OCI-LY3 (cell line): Measurements from ENCODE around the gene KHSRP.

Experiments used
- H2AFZ ChIP-seq: fragments of 200-600, 300-600 bp; shearing (Covaris generic); 2 replicates; pipeline ENCODE4 v1.6.0; 2014; ENCODE audit warnings: antibody characterized with exemption, low read depth, low read length
- H3K27ac ChIP-seq: fragments of 200-600, 300-600 bp; sonication (generic); 2 replicates; pipeline ENCODE4 v1.5.1; 2014; ENCODE audit warnings: mild to moderate bottlenecking, low read length, moderate library complexity, mixed read lengths
- H3K27me3 ChIP-seq: fragments of 200-600, 300-600 bp; sonication (generic); 2 replicates; pipeline ENCODE4 v1.6.1; 2014; ENCODE audit warnings: low read depth, low read length, mixed read lengths
- H3K36me3 ChIP-seq: fragments of 200-600, 300-600 bp; sonication (generic); replicated peaks from 2 replicates; pipeline ENCODE3; 2014; ENCODE audit warnings: low read depth, low read length, mixed read lengths
- H3K4me1 ChIP-seq: fragments of 300-600, 200-600 bp; sonication (generic); 2 replicates; pipeline ENCODE4 v1.6.1; 2014; ENCODE audit warnings: low read length, mixed read lengths
- H3K4me2 ChIP-seq: fragments of 200-600, 300-600 bp; sonication (generic); 2 replicates; pipeline ENCODE4 v1.6.1; 2014; ENCODE audit warnings: low read length, mixed read lengths
- H3K4me3 ChIP-seq: fragments of 300-600, 200-600 bp; sonication (generic); 2 replicates; pipeline ENCODE4 v1.5.1; 2014; ENCODE audit warnings: antibody characterized with exemption, mild to moderate bottlenecking, low read length, moderate library complexity
- H3K79me2 ChIP-seq: fragments of 300-600, 200-600 bp; shearing (Covaris generic); 2 replicates; pipeline ENCODE4 v1.6.1; 2014; ENCODE audit warnings: mild to moderate bottlenecking, low read length, mixed read lengths
- H3K9ac ChIP-seq: fragments of 300-600, 200-600 bp; shearing (Covaris generic); 2 replicates; pipeline ENCODE4 v1.6.0; 2014; ENCODE audit warnings: mild to moderate bottlenecking, low read length, moderate library complexity
- H3K9me3 ChIP-seq: fragments of 200-600, 300-600 bp; shearing (Covaris generic); 2 replicates; pipeline ENCODE4 v1.6.1; 2014; ENCODE audit warnings: low read length, mixed read lengths; ENCODE audit not compliant: insufficient read depth
- H4K20me1 ChIP-seq: fragments of 200-600, 300-600 bp; sonication (generic); 2 replicates; pipeline ENCODE4 v1.6.1; 2016; ENCODE audit warnings: low read length, mixed read lengths; ENCODE audit not compliant: insufficient read depth
- EZH2phosphoT487 ChIP-seq: fragments of 200-600 bp; shearing (Covaris generic); IDR thresholded peaks from 2 replicates; pipeline ENCODE4 v1.6.1; 2018; ENCODE audit warnings: antibody characterized with exemption, mixed run types, low read depth
- TF ChIP-seq, protein P1 (sequence below): fragments of 200-600, 300-600 bp; sonication (generic); IDR thresholded peaks from 2 replicates; pipeline ENCODE4 v1.5.1; 2014; ENCODE audit warnings: antibody characterized with exemption, low read length, low read depth

KHSRP gene

DNA sequence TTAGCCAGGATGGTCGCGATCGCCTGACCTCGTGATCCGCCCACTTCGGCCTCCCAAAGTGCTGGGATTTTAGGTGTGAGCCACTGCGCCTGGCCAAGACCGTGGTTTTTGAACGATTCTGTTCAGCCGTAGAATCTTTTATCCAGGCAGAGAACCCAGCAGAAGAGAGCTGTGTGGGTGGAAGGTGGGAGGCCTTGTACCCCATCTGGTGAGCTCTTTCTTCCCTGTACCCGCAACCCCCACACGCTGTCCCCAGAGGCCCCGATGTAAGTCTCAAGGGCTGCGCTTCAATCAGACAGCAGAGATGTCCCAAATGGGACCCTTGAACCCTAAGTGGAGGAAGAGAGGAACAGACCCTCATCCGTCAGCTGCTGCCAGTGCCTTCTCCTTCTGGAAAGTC lies 31.3 kb upstream of the KHSRP start:
- no peak overlapping the region for H3K4me3 ChIP-seq
- H4K20me1 ChIP-seq, result no peaks in the 10 kb centered on the region
- H2AFZ ChIP-seq, result no peak overlapping the region
- no peaks in the 10 kb centered on the region for H3K27me3 ChIP-seq
- no peak for TF ChIP-seq EZH2phosphoT487
- TF ChIP-seq, protein P1, sequence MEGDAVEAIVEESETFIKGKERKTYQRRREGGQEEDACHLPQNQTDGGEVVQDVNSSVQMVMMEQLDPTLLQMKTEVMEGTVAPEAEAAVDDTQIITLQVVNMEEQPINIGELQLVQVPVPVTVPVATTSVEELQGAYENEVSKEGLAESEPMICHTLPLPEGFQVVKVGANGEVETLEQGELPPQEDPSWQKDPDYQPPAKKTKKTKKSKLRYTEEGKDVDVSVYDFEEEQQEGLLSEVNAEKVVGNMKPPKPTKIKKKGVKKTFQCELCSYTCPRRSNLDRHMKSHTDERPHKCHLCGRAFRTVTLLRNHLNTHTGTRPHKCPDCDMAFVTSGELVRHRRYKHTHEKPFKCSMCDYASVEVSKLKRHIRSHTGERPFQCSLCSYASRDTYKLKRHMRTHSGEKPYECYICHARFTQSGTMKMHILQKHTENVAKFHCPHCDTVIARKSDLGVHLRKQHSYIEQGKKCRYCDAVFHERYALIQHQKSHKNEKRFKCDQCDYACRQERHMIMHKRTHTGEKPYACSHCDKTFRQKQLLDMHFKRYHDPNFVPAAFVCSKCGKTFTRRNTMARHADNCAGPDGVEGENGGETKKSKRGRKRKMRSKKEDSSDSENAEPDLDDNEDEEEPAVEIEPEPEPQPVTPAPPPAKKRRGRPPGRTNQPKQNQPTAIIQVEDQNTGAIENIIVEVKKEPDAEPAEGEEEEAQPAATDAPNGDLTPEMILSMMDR, result no peak
- no peak overlapping the region for H3K9ac ChIP-seq
- H3K36me3 ChIP-seq, result peaks cover 67% of the 10 kb centered on the region
- H3K9me3 ChIP-seq, result peaks cover 18% of the 10 kb centered on the region; the same call in 1 of the 2 replicates
- no peak overlapping the region for H3K27ac ChIP-seq
- H3K4me1 ChIP-seq, result peaks cover 12% of the 10 kb centered on the region
- H3K4me2 ChIP-seq, result no peak overlapping the region
- H3K79me2 ChIP-seq, result peaks cover 24% of the 10 kb centered on the region

DNA sequence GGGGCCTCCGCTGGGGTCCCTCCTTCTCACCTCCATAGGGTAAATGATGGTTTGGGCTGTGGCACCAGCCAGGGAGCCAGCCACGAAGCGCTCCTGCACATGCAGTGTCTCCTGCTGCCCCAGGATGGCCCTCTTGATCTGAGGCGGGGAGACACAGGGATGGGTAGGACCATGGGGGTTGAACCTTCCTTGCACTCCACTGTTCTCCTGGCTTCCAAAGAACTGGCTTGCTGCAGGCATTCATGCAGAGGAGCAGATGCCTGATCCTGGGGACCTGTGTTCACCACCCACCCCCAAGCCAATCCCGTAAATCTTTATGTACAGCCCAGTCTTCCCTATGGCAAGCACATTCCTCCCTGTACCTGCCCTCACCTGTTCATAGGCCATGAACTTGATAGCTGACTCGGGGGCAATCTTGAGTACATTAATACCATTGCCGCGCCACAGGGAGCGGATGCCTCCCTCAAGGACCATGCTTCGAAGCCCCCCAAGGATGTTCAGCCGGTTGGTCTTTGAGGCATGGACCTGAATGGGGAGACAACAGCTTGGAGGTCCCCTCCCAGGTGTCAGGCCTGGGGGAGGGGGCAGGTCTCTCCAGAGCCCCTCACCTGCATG lies 29.4 kb upstream of the KHSRP start:
- Histone ChIP-seq H3K27me3 (no peaks in the 10 kb centered on the region), H3K4me3 (no peak overlapping the region), H4K20me1 (no peaks in the 10 kb centered on the region), H3K79me2 (peaks cover 19% of the 10 kb centered on the region), H2AFZ (no peak overlapping the region), H3K27ac (no peak overlapping the region), H3K9ac (no peak overlapping the region), H3K36me3 (peaks cover 75% of the 10 kb centered on the region), H3K4me2 (no peak overlapping the region), H3K4me1 (peaks cover 12% of the 10 kb centered on the region), H3K9me3 (peaks cover 18% of the 10 kb centered on the region; the same call in 1 of the 2 replicates)
- TF ChIP-seq EZH2phosphoT487, result no peak
- TF ChIP-seq, protein P1, result no peak

DNA sequence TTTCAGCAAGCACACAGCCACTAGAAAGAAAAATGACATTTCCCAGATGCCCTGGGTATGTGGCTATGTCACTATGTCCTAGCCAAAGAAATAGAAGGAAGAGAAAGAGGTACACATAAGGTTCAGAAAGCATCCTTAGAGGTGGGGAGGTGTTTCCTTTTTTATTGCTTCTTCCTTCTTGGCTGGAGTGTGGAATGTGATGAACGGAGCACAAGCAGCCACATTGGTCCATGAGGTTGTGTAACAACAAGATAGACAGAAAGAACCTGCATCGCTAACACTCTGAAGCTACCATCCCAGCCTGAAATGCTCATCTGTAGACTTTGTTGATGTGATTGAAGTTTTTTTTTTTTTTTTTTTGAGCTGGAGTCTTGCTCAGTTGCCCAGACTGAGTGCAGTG lies 28.3 kb upstream of the KHSRP start:
- Histone ChIP-seq H3K9me3 (peaks cover 18% of the 10 kb centered on the region; the same call in 1 of the 2 replicates), H3K27me3 (no peaks in the 10 kb centered on the region), H3K4me3 (no peak overlapping the region), H2AFZ (no peak overlapping the region), H3K4me2 (no peak overlapping the region), H3K9ac (no peak overlapping the region), H3K27ac (no peak overlapping the region), H3K79me2 (peaks cover 7% of the 10 kb centered on the region), H3K36me3 (peaks cover 75% of the 10 kb centered on the region), H3K4me1 (peaks cover 4% of the 10 kb centered on the region), H4K20me1 (no peaks in the 10 kb centered on the region)
- no peak for TF ChIP-seq EZH2phosphoT487
- TF ChIP-seq, protein P1, result no peak

DNA sequence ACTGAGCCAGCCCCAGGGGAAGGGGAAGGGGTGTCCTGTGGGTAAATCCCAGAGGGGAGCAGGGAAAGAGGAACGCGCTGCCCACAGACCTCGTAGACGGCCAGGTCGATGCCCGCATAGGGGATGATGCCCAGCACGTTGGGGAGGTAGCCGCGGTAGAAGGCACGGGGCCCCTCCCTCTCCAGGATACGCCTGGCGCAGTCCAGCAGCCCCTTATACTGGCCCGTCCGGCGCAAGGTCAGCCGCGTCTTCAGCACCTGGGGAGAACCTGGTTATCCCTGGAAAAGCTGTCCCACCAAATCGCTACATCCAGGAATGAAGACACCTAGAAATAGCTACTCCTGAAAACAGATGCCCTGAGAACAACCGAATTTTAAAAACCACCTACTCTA lies 27.6 kb upstream of the KHSRP start:
- Histone ChIP-seq H3K4me1 (no peaks in the 10 kb centered on the region), H3K9ac (no peak overlapping the region), H3K36me3 (peaks cover 69% of the 10 kb centered on the region), H3K27me3 (no peaks in the 10 kb centered on the region), H3K9me3 (peaks cover 18% of the 10 kb centered on the region; the same call in 1 of the 2 replicates), H4K20me1 (no peaks in the 10 kb centered on the region), H3K4me3 (no peak overlapping the region), H3K4me2 (no peak overlapping the region), H2AFZ (no peak overlapping the region), H3K27ac (no peak overlapping the region), H3K79me2 (peaks cover under 1% of the 10 kb centered on the region; the same call in 1 of the 2 replicates)
- TF ChIP-seq EZH2phosphoT487, result no peak
